HL-60 (cell line): ENCODE data around the gene ANO1.

Source experiments
- DNase-seq, 2 experiments: peaks; one replicate each; pipeline ENCODE4 v3.0.0-alpha.2; 2010 to 2020; ENCODE audit warnings: low read depth in 1 of 2, low spot score in 1 of 2
- H3K27ac ChIP-seq: fragments of 250-450 bp; sonication (Bioruptor Pico); replicated peaks from 2 replicates; pipeline ENCODE4 v1.5.1; 2020; ENCODE audit warnings: mild to moderate bottlenecking, moderate library complexity
- H3K27me3 ChIP-seq: fragments of 250-450 bp; sonication (Bioruptor Pico); 2 replicates; pipeline ENCODE4 v1.5.1; 2021; ENCODE audit warnings: mild to moderate bottlenecking, moderate library complexity; ENCODE audit not compliant: insufficient read depth, poor library complexity, severe bottlenecking
- H3K4me3 ChIP-seq: replicated peaks from 2 replicates; pipeline ENCODE4 v1.5.1; 2011; ENCODE audit warnings: mild to moderate bottlenecking, control low read depth, low read length; ENCODE audit not compliant: insufficient read depth
- GABPA ChIP-seq: IDR thresholded peaks from 2 replicates; pipeline ENCODE4 v1.6.1; 2012; ENCODE audit warnings: low read depth
- POLR2AphosphoS5 ChIP-seq: IDR thresholded peaks from 2 replicates; pipeline ENCODE4 v1.6.1; 2012; ENCODE audit warnings: low read depth
- SPI1 ChIP-seq: IDR thresholded peaks from 2 replicates; pipeline ENCODE4 v1.6.1; 2012; ENCODE audit warnings: low read depth, mild to moderate bottlenecking, borderline replicate concordance
- TF ChIP-seq, protein P1 (sequence below): IDR thresholded peaks from one replicate; pipeline ENCODE4 v1.5.1; 2011; ENCODE audit warnings: low read length, control low read depth, inconsistent platforms; ENCODE audit not compliant: insufficient read depth
- TF ChIP-seq, protein P2 (sequence below): IDR thresholded peaks from 2 replicates; pipeline ENCODE4 v1.6.1; 2012; ENCODE audit warnings: low read depth; ENCODE audit not compliant: insufficient replicate concordance

Gene ANO1

DNA sequence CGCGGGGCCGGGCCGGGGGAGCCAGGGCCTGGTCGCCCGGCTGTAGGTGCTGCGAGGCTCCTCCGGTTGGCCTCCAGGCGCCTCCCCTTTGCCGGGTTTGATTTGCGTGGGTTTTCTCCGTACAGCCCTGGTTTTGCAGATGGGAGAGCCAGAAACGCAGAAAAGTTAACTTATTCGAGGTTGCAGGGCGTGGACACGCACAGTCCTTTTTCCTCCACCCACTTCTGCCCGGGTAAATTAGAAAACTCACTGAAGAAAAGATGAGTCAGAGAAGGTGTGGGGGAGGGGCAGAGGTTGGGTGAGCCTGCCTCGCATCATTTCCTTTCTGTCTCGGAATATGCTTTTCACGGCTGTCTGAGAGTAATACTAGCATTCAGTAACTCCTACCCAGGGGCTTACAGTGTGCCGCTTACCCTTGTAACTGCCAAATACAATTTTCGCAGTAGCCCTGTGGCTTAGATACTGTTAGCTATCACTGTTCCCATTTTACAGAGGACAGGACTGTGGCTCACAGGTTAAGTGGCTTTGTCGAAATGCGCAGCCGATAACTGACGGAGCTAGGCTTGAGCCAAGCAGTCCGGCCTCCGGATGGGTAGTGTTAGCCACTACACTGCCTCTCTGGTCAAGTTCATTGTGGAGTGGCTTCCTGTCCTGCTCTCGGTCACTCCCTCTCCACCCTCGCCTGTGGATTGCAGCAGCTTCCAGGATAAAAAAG is 125.8 kb downstream of the ANO1 start:
- H3K4me3 ChIP-seq = peak overlapping the region; percentile 82
- TF ChIP-seq GABPA (no peak), SPI1 (no peak), POLR2AphosphoS5 (peak; percentile 42)
- TF ChIP-seq, protein P1, sequence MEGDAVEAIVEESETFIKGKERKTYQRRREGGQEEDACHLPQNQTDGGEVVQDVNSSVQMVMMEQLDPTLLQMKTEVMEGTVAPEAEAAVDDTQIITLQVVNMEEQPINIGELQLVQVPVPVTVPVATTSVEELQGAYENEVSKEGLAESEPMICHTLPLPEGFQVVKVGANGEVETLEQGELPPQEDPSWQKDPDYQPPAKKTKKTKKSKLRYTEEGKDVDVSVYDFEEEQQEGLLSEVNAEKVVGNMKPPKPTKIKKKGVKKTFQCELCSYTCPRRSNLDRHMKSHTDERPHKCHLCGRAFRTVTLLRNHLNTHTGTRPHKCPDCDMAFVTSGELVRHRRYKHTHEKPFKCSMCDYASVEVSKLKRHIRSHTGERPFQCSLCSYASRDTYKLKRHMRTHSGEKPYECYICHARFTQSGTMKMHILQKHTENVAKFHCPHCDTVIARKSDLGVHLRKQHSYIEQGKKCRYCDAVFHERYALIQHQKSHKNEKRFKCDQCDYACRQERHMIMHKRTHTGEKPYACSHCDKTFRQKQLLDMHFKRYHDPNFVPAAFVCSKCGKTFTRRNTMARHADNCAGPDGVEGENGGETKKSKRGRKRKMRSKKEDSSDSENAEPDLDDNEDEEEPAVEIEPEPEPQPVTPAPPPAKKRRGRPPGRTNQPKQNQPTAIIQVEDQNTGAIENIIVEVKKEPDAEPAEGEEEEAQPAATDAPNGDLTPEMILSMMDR = no peak
- TF ChIP-seq, protein P2, sequence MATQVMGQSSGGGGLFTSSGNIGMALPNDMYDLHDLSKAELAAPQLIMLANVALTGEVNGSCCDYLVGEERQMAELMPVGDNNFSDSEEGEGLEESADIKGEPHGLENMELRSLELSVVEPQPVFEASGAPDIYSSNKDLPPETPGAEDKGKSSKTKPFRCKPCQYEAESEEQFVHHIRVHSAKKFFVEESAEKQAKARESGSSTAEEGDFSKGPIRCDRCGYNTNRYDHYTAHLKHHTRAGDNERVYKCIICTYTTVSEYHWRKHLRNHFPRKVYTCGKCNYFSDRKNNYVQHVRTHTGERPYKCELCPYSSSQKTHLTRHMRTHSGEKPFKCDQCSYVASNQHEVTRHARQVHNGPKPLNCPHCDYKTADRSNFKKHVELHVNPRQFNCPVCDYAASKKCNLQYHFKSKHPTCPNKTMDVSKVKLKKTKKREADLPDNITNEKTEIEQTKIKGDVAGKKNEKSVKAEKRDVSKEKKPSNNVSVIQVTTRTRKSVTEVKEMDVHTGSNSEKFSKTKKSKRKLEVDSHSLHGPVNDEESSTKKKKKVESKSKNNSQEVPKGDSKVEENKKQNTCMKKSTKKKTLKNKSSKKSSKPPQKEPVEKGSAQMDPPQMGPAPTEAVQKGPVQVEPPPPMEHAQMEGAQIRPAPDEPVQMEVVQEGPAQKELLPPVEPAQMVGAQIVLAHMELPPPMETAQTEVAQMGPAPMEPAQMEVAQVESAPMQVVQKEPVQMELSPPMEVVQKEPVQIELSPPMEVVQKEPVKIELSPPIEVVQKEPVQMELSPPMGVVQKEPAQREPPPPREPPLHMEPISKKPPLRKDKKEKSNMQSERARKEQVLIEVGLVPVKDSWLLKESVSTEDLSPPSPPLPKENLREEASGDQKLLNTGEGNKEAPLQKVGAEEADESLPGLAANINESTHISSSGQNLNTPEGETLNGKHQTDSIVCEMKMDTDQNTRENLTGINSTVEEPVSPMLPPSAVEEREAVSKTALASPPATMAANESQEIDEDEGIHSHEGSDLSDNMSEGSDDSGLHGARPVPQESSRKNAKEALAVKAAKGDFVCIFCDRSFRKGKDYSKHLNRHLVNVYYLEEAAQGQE = no peak
- DNase-seq = peak; percentile 59 to 84
- peak overlapping the region; percentile 95 for H3K27ac ChIP-seq
- H3K27me3 ChIP-seq = no peaks in the 10 kb centered on the region

DNA sequence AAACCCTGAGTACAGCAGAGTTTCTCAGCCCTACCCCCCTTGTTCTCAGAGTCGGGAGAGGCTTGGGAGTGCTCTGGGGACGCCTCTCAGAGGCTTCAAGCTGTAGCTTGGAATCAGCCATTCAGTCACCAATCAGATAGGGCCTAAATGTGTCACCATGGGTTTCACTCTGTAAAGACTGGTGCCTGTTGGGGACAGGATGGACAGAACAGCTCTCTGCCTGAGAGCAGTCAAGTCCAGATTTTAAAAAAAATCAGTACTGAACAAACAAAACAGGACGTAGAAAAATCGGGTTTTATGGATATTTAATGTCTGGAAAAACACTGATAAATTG is 126.3 kb downstream of the ANO1 start:
- Histone ChIP-seq H3K27me3 (no peaks in the 10 kb centered on the region), H3K4me3 (peak overlapping the region; percentile 82), H3K27ac (peak overlapping the region; percentile 95)
- TF ChIP-seq GABPA = no peak
- TF ChIP-seq, protein P1 = no peak
- TF ChIP-seq, protein P2 = no peak
- no peak for TF ChIP-seq SPI1
- no peak for TF ChIP-seq POLR2AphosphoS5
- no peak for DNase-seq

DNA sequence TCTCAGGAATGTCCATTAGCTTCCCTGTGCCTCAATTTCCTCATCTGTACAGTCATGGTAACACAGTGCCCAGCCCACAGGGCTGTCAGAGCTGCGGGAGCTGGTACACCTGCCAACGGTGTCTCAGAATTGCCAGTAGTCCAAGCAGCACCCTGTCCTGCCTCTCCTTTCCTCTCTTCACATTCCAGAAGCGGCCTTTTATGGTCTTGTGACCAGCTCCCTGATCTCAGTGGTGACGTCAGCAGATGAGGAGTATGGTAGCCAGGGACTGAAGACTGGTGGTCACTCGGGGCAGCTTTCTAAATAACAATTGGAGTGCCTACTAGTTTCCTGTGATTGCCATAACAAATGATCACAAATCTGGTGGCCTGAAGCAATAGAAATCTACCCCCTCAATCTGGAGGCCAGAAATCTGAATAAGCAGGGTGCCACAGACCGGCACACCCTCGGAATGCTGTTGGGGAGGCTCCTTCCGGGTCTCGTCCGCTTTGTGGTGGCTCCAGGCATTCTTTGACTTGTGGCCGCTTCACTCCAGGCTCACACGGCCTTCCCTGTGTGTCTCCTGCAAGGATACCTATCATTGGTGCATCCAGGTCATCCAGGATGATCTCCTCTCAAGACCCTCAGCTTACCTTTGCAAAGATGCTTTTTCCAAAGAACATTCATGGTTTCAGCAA is 127.1 kb downstream of the ANO1 start:
- no peak for DNase-seq
- TF ChIP-seq SPI1 (no peak), GABPA (no peak), POLR2AphosphoS5 (no peak)
- TF ChIP-seq, protein P2 = no peak
- TF ChIP-seq, protein P1 = no peak
- no peak overlapping the region for H3K4me3 ChIP-seq
- no peaks in the 10 kb centered on the region for H3K27me3 ChIP-seq
- no peak overlapping the region for H3K27ac ChIP-seq
